ENCODE data around the gene PARD3B.
A peak's percentile ranks its signal among the peaks of the same experiment; 100 is the strongest.

The PARD3B gene

DNA sequence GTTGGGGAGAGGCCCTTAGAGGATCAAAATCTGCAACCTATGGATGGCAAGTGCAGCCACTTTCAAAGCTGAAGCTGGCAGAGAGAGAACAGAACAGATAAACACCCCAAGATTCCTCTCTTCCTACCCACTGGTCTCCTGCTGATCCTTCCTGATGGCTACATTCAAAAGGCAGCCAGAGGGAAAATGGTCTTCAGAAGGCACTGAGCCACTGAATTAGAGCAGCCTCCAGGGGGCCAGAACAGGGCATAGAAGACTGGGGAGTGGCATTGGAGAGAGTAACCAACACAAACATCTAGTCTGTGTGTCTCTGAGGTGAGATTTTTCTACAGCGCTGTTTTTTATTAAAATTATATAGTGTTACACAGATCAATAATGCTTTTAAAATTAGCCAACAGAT is 432.6 kb downstream of the PARD3B start:
- H3K9me3 ChIP-seq (ENCODE audit: control extremely low read depth in 1 of 5, control insufficient read depth in 4 of 5, insufficient read depth in 2 of 5, low read depth in 1 of 5, low read length in 4 of 5), result no peaks in the 10 kb centered on the region
- no CpG with 5 or more reads among the region's 1 CpG for WGBS (ENCODE audit: insufficient coverage)
- no peak overlapping the region for H3K4me3 ChIP-seq (ENCODE audit: control insufficient read depth in 1 of 7, extremely low read depth in 1 of 7, insufficient read depth in 4 of 7, low read depth in 2 of 7, low read length in 6 of 7)
- DNase-seq, result no peak
- no peaks in the 10 kb centered on the region for H3K27me3 ChIP-seq (replicated peaks in 2 of 5; ENCODE audit: control insufficient read depth in 4 of 5, insufficient read depth in 5 of 5, low read length in 4 of 5)
- no peaks in the 10 kb centered on the region for H3K36me3 ChIP-seq (ENCODE audit: control insufficient read depth in 4 of 4, insufficient read depth in 4 of 4, low read length in 3 of 4)
- H3K4me1 ChIP-seq (ENCODE audit: control extremely low read depth in 1 of 4, control insufficient read depth in 4 of 4, insufficient read depth in 4 of 4, low read length in 3 of 4), result peaks cover 0 to 12% (median 8%) of the 10 kb centered on the region in 4 experiments
- CTCF ChIA-PET, result no interaction called here
- H3K27ac ChIP-seq (ENCODE audit: insufficient read depth in 1 of 2, low read depth in 1 of 2, low read length in 2 of 2, poor library complexity in 1 of 2, severe bottlenecking in 2 of 2), result no peak overlapping the region
- POLR2A ChIA-PET, result interaction anchor here (0.7 kb wide), 1 partner anchor 951 kb away, joined by 3 read pairs; no protein-coding TSS in a partner anchor

DNA sequence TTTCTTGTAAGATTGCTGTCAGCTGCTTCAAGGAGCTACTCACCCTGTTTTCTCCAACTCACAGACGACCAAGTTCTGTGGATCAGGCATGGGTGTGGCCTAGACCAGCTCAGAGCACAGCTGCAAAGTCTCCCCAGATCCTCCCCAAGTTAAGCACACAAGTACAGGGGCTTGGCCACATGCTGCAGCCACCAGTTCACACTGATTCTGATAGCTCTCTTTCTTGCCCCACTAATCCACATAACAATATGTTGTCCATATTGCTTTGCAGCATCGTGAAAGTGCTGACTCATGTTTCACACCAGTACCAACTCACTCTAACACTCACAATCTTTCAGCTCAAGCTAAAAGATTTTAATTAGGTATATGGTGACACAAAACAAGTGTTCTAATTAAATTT is 437.0 kb downstream of the PARD3B start:
- ChIA-PET POLR2A (no interaction called here), CTCF (interaction anchor here (0.9 kb wide), 1 partner anchor 12 kb away, joined by 3 read pairs; no protein-coding TSS in a partner anchor)
- Histone ChIP-seq H3K27me3 (replicated peaks in 2 of 5; ENCODE audit: control insufficient read depth in 4 of 5, insufficient read depth in 5 of 5, low read length in 4 of 5) (no peaks in the 10 kb centered on the region), H3K4me3 (ENCODE audit: control insufficient read depth in 1 of 7, extremely low read depth in 1 of 7, insufficient read depth in 4 of 7, low read depth in 2 of 7, low read length in 6 of 7) (no peak overlapping the region), H3K27ac (ENCODE audit: insufficient read depth in 1 of 2, low read depth in 1 of 2, low read length in 2 of 2, poor library complexity in 1 of 2, severe bottlenecking in 2 of 2) (no peak overlapping the region), H3K36me3 (ENCODE audit: control insufficient read depth in 4 of 4, insufficient read depth in 4 of 4, low read length in 3 of 4) (no peaks in the 10 kb centered on the region), H3K9me3 (ENCODE audit: control extremely low read depth in 1 of 5, control insufficient read depth in 4 of 5, insufficient read depth in 2 of 5, low read depth in 1 of 5, low read length in 4 of 5) (no peaks in the 10 kb centered on the region), H3K4me1 (ENCODE audit: control extremely low read depth in 1 of 4, control insufficient read depth in 4 of 4, insufficient read depth in 4 of 4, low read length in 3 of 4) (peaks cover 0 to 13% (median 7%) of the 10 kb centered on the region in 4 experiments)
- peak; percentile 12 to 78 (median 62) for DNase-seq
- WGBS (ENCODE audit: insufficient coverage), result 57% methylated on average over 1 of the region's 2 CpGs

DNA sequence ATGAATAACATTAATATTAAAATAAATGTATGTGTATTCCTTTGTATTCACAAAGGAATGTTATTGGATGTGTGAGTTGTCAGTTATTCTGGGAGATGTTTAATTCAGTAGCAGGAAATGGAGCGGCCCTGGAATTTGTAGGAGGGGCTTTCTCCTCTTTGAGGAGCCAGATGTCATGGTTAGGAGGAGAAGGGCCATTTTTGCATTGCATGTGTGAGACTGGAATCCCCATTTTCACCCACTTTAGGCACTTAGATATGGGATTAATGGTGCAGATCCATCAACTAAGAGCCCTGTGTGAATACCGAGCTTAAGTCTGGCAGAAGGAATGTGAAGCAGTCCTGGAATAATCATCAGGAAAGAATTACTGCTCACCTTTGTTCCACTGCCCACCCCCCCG is 439.2 kb downstream of the PARD3B start:
- H3K27me3 ChIP-seq (replicated peaks in 2 of 5; ENCODE audit: control insufficient read depth in 4 of 5, insufficient read depth in 5 of 5, low read length in 4 of 5), result no peaks in the 10 kb centered on the region
- H3K27ac ChIP-seq (ENCODE audit: insufficient read depth in 1 of 2, low read depth in 1 of 2, low read length in 2 of 2, poor library complexity in 1 of 2, severe bottlenecking in 2 of 2), result no peak overlapping the region
- H3K4me3 ChIP-seq (ENCODE audit: control insufficient read depth in 1 of 7, extremely low read depth in 1 of 7, insufficient read depth in 4 of 7, low read depth in 2 of 7, low read length in 6 of 7), result no peak overlapping the region
- H3K9me3 ChIP-seq (ENCODE audit: control extremely low read depth in 1 of 5, control insufficient read depth in 4 of 5, insufficient read depth in 2 of 5, low read depth in 1 of 5, low read length in 4 of 5), result no peaks in the 10 kb centered on the region
- ChIA-PET CTCF (no interaction called here), POLR2A (no interaction called here)
- H3K4me1 ChIP-seq (ENCODE audit: control extremely low read depth in 1 of 4, control insufficient read depth in 4 of 4, insufficient read depth in 4 of 4, low read length in 3 of 4), result peaks cover 0 to 13% (median 7%) of the 10 kb centered on the region in 4 experiments
- no peaks in the 10 kb centered on the region for H3K36me3 ChIP-seq (ENCODE audit: control insufficient read depth in 4 of 4, insufficient read depth in 4 of 4, low read length in 3 of 4)
- no peak for DNase-seq
- 100% methylated on average over 1 of the region's 3 CpGs for WGBS (ENCODE audit: insufficient coverage)

DNA sequence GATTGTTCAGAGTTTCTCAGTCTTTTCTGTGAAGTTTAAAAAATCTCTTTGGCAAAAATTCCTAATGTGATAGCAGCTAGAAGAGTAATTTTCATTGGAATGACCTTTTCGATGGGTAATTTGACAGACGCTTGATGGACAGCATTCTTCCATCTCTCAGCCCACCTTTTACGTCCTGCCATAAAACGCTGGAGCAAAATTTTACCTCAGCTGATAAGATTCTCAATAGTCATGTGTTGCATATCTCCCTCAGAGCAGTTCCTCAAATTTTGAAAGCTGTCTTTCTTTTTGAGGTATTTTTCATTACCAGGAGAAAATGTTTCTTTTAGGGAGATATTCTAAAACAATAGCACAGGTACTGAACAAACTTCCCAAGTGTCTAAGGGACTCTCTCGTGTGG is 441.4 kb downstream of the PARD3B start:
- WGBS (ENCODE audit: insufficient coverage), result 75% methylated on average over 4 of the region's 5 CpGs
- DNase-seq, result no peak
- H3K27me3 ChIP-seq (replicated peaks in 2 of 5; ENCODE audit: control insufficient read depth in 4 of 5, insufficient read depth in 5 of 5, low read length in 4 of 5), result no peaks in the 10 kb centered on the region
- H3K36me3 ChIP-seq (ENCODE audit: control insufficient read depth in 4 of 4, insufficient read depth in 4 of 4, low read length in 3 of 4), result no peaks in the 10 kb centered on the region
- ChIA-PET POLR2A (no interaction called here), CTCF (no interaction called here)
- H3K4me3 ChIP-seq (ENCODE audit: control insufficient read depth in 1 of 7, extremely low read depth in 1 of 7, insufficient read depth in 4 of 7, low read depth in 2 of 7, low read length in 6 of 7), result no peak overlapping the region
- H3K27ac ChIP-seq (ENCODE audit: insufficient read depth in 1 of 2, low read depth in 1 of 2, low read length in 2 of 2, poor library complexity in 1 of 2, severe bottlenecking in 2 of 2), result no peak overlapping the region
- peaks cover 0 to 11% (median 7%) of the 10 kb centered on the region in 4 experiments for H3K4me1 ChIP-seq (ENCODE audit: control extremely low read depth in 1 of 4, control insufficient read depth in 4 of 4, insufficient read depth in 4 of 4, low read length in 3 of 4)
- no peaks in the 10 kb centered on the region for H3K9me3 ChIP-seq (ENCODE audit: control extremely low read depth in 1 of 5, control insufficient read depth in 4 of 5, insufficient read depth in 2 of 5, low read depth in 1 of 5, low read length in 4 of 5)

DNA sequence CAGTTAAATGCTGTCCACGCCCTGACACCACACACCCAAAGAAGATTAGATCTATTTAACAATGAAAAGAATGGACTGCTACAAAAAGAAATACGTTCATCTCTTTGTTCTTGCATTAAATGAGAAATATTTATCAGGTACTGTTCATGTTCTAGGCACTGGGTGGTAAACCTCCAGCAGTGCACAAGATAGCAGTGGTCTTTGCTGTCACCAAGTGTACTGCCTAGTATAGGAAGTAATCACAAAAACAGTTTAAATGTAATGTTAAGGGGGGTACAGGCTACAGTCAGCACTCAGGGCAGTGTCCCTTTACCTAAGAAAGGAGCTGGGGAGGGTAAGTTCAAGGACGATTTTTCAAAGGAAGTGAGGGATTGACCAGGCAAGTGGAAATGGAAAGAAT is 443.6 kb downstream of the PARD3B start:
- CTCF ChIA-PET, result no interaction called here
- DNase-seq, result no peak
- Histone ChIP-seq H3K27me3 (replicated peaks in 2 of 5; ENCODE audit: control insufficient read depth in 4 of 5, insufficient read depth in 5 of 5, low read length in 4 of 5) (no peaks in the 10 kb centered on the region), H3K36me3 (ENCODE audit: control insufficient read depth in 4 of 4, insufficient read depth in 4 of 4, low read length in 3 of 4) (no peaks in the 10 kb centered on the region), H3K9me3 (ENCODE audit: control extremely low read depth in 1 of 5, control insufficient read depth in 4 of 5, insufficient read depth in 2 of 5, low read depth in 1 of 5, low read length in 4 of 5) (no peaks in the 10 kb centered on the region), H3K4me1 (ENCODE audit: control extremely low read depth in 1 of 4, control insufficient read depth in 4 of 4, insufficient read depth in 4 of 4, low read length in 3 of 4) (no peaks in the 10 kb centered on the region), H3K4me3 (ENCODE audit: control insufficient read depth in 1 of 7, extremely low read depth in 1 of 7, insufficient read depth in 4 of 7, low read depth in 2 of 7, low read length in 6 of 7) (no peak overlapping the region), H3K27ac (ENCODE audit: insufficient read depth in 1 of 2, low read depth in 1 of 2, low read length in 2 of 2, poor library complexity in 1 of 2, severe bottlenecking in 2 of 2) (no peak overlapping the region)
- 71% methylated on average over 1 of the region's 3 CpGs for WGBS (ENCODE audit: insufficient coverage)
- POLR2A ChIA-PET, result no interaction called here

DNA sequence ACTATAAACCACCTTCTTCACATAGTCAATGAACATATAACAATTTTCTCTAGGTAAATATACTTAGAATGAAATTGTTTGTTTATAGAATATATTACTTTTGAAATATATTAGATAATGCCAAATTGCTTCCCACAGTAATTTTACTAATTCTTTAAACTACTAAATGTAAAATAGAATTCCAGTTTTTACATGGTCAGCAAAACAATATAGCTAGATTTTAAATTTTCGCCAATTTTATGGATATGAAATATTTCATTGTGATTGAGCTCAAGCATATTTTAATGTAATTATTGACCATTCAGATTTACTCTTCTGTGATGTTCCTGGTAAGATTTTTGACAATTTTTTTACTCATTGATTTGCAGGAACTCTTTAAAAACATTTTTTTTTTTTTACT is 444.6 kb downstream of the PARD3B start:
- Histone ChIP-seq H3K27ac (ENCODE audit: insufficient read depth in 1 of 2, low read depth in 1 of 2, low read length in 2 of 2, poor library complexity in 1 of 2, severe bottlenecking in 2 of 2) (no peak overlapping the region), H3K4me3 (ENCODE audit: control insufficient read depth in 1 of 7, extremely low read depth in 1 of 7, insufficient read depth in 4 of 7, low read depth in 2 of 7, low read length in 6 of 7) (no peak overlapping the region), H3K9me3 (ENCODE audit: control extremely low read depth in 1 of 5, control insufficient read depth in 4 of 5, insufficient read depth in 2 of 5, low read depth in 1 of 5, low read length in 4 of 5) (no peaks in the 10 kb centered on the region), H3K27me3 (replicated peaks in 2 of 5; ENCODE audit: control insufficient read depth in 4 of 5, insufficient read depth in 5 of 5, low read length in 4 of 5) (no peaks in the 10 kb centered on the region), H3K4me1 (ENCODE audit: control extremely low read depth in 1 of 4, control insufficient read depth in 4 of 4, insufficient read depth in 4 of 4, low read length in 3 of 4) (no peaks in the 10 kb centered on the region), H3K36me3 (ENCODE audit: control insufficient read depth in 4 of 4, insufficient read depth in 4 of 4, low read length in 3 of 4) (no peaks in the 10 kb centered on the region)
- WGBS (ENCODE audit: insufficient coverage), result no CpG with 5 or more reads among the region's 1 CpG
- no peak for DNase-seq
- CTCF ChIA-PET, result interaction anchor here (1.0 kb wide), 1 partner anchor 9 kb away, joined by 3 read pairs; no protein-coding TSS in a partner anchor
- POLR2A ChIA-PET, result no interaction called here

DNA sequence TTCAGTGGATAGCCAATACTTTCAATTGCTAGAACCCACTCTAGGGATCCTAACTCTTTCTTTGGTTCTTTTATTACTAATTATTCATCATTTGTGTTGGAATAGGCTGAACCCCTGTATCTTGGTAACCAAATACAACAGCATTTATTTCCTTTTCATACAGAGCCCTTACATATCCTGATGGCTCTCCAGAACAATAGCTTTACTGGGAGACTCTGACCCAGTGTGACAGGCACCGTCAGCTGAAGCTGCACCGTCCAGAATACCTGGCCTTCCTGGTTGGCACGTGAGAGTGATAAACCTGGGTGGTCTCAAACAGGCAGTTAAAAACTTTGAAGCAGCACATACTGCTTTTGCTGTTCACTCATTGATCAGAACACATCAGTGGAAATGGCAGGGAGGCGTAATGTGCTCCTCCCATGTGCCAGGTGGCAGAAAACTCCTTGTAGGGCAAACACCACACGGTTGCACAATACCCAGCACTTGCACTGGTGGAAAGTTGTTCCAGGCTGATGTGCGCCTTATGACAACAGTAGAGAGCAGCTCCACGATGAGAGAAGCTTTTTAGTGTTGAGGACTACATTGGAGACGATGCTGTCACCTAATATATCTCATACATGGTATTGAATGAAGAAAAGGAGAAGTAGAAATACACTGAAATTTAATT is 456.2 kb downstream of the PARD3B start:
- H3K4me1 ChIP-seq (ENCODE audit: control extremely low read depth in 1 of 4, control insufficient read depth in 4 of 4, insufficient read depth in 4 of 4, low read length in 3 of 4), result peaks cover 0 to 5% (median 0%) of the 10 kb centered on the region in 4 experiments
- DNase-seq, result no peak
- ChIA-PET CTCF (no interaction called here), POLR2A (no interaction called here)
- H3K4me3 ChIP-seq (ENCODE audit: control insufficient read depth in 1 of 7, extremely low read depth in 1 of 7, insufficient read depth in 4 of 7, low read depth in 2 of 7, low read length in 6 of 7), result no peak overlapping the region
- WGBS (ENCODE audit: insufficient coverage), result 93% methylated on average over 5 of the region's 8 CpGs
- H3K9me3 ChIP-seq (ENCODE audit: control extremely low read depth in 1 of 5, control insufficient read depth in 4 of 5, insufficient read depth in 2 of 5, low read depth in 1 of 5, low read length in 4 of 5), result no peaks in the 10 kb centered on the region
- no peaks in the 10 kb centered on the region for H3K27me3 ChIP-seq (replicated peaks in 2 of 5; ENCODE audit: control insufficient read depth in 4 of 5, insufficient read depth in 5 of 5, low read length in 4 of 5)
- no peaks in the 10 kb centered on the region for H3K36me3 ChIP-seq (ENCODE audit: control insufficient read depth in 4 of 4, insufficient read depth in 4 of 4, low read length in 3 of 4)
- H3K27ac ChIP-seq (ENCODE audit: insufficient read depth in 1 of 2, low read depth in 1 of 2, low read length in 2 of 2, poor library complexity in 1 of 2, severe bottlenecking in 2 of 2), result no peak overlapping the region
